Type B pancreatic cell (in vitro differentiated cells): ENCODE measurements around the gene SLC9A9. TPM values are rescaled to one million over a fixed set of nuclear protein-coding genes. Genes with fewer than 3 reads are reported as not detected.

ENCODE experiments used
- DNase-seq: peaks from one replicate; pipeline ENCODE4 v3.0.0; 2021; ENCODE audit warnings: mixed read lengths; ENCODE audit not compliant: unreplicated experiment; ENCODE audit errors: extremely low spot score
- H3K27ac Mint-ChIP-seq: 2 replicates; pipeline ENCODE4 v1.8.0; 2021; ENCODE audit warnings: mild to moderate bottlenecking, mixed read lengths
- H3K27me3 Mint-ChIP-seq: 2 replicates; pipeline ENCODE4 v1.8.0; 2021; ENCODE audit warnings: mixed read lengths
- H3K36me3 Mint-ChIP-seq: 2 replicates; pipeline ENCODE4 v1.8.0; 2021; ENCODE audit warnings: mixed read lengths
- H3K4me1 Mint-ChIP-seq: one replicate; pipeline ENCODE4 v1.8.0; 2021; ENCODE audit warnings: mixed read lengths; ENCODE audit not compliant: unreplicated experiment
- H3K4me3 Mint-ChIP-seq: 2 replicates; pipeline ENCODE4 v1.8.0; 2021; ENCODE audit warnings: mild to moderate bottlenecking, mixed read lengths
- H3K9me3 Mint-ChIP-seq: 2 replicates; pipeline ENCODE4 v1.8.0; 2021; ENCODE audit warnings: mixed read lengths
- CTCF ChIP-seq: fragments of 200-600 bp; sonication (generic); conservative IDR thresholded peaks from 2 replicates; pipeline ENCODE4 v1.5.0; 2021; ENCODE audit warnings: antibody characterized with exemption, mild to moderate bottlenecking
- total RNA-seq: library from RNA; stranded (reverse); gene quantifications from 2 replicates; pipeline ENCODE4 v1.2.1, GENCODE V29; 2021; ENCODE audit warnings: low replicate concordance

The SLC9A9 gene
- total RNA-seq, 1 donor from 2014 or later, result 2.7 TPM

- no peak for DNase-seq
- H3K4me3 Mint-ChIP-seq, result no peak overlapping the region
- peaks cover 13% of the 10 kb centered on the region for H3K4me1 Mint-ChIP-seq
- H3K36me3 Mint-ChIP-seq, result no peaks in the 10 kb centered on the region
- H3K9me3 Mint-ChIP-seq, result no peaks in the 10 kb centered on the region
- H3K27ac Mint-ChIP-seq, result no peak overlapping the region
- H3K27me3 Mint-ChIP-seq, result no peaks in the 10 kb centered on the region
- TF ChIP-seq CTCF, result no peak
Measured at GRCh38 chr3:143538061-143538460, 310.2 kb downstream of the SLC9A9 start.

GRCh38 chr3:143536817-143537535 lies 311.3 kb downstream of the SLC9A9 start:
- Mint-ChIP-seq H3K4me3 (no peak overlapping the region), H3K36me3 (no peaks in the 10 kb centered on the region), H3K9me3 (no peaks in the 10 kb centered on the region), H3K4me1 (peaks cover 13% of the 10 kb centered on the region), H3K27ac (no peak overlapping the region), H3K27me3 (no peaks in the 10 kb centered on the region)
- TF ChIP-seq CTCF, result no peak
- no peak for DNase-seq

GRCh38 chr3:143535994-143536784 lies 312.1 kb downstream of the SLC9A9 start:
- no peaks in the 10 kb centered on the region for H3K27me3 Mint-ChIP-seq
- peaks cover 13% of the 10 kb centered on the region for H3K4me1 Mint-ChIP-seq
- TF ChIP-seq CTCF, result no peak
- no peaks in the 10 kb centered on the region for H3K36me3 Mint-ChIP-seq
- H3K4me3 Mint-ChIP-seq, result no peak overlapping the region
- DNase-seq, result no peak
- no peak overlapping the region for H3K27ac Mint-ChIP-seq
- no peaks in the 10 kb centered on the region for H3K9me3 Mint-ChIP-seq

GRCh38 chr3:143533391-143533790 lies 314.9 kb downstream of the SLC9A9 start:
- Mint-ChIP-seq H3K4me1 (peaks cover 7% of the 10 kb centered on the region), H3K36me3 (no peaks in the 10 kb centered on the region), H3K27ac (no peak overlapping the region), H3K27me3 (no peaks in the 10 kb centered on the region), H3K9me3 (no peaks in the 10 kb centered on the region), H3K4me3 (no peak overlapping the region)
- no peak for TF ChIP-seq CTCF
- DNase-seq, result no peak

- no peaks in the 10 kb centered on the region for H3K36me3 Mint-ChIP-seq
- no peaks in the 10 kb centered on the region for H3K9me3 Mint-ChIP-seq
- H3K4me3 Mint-ChIP-seq, result no peak overlapping the region
- peaks cover 7% of the 10 kb centered on the region for H3K4me1 Mint-ChIP-seq
- TF ChIP-seq CTCF, result no peak
- DNase-seq, result no peak
- H3K27me3 Mint-ChIP-seq, result no peaks in the 10 kb centered on the region
- H3K27ac Mint-ChIP-seq, result no peak overlapping the region
Measured at GRCh38 chr3:143532091-143532490, 316.2 kb downstream of the SLC9A9 start.
